Fibroblast of pulmonary artery (primary cell): Measurements from ENCODE around the gene ISX.

Experiments
- DNase-seq: peaks from one replicate; pipeline ENCODE4 v3.0.0-alpha.2; 2010; ENCODE audit warnings: low read depth
- H3K4me3 ChIP-seq: replicated peaks from 2 replicates; pipeline ENCODE4 v1.5.1; 2011; ENCODE audit warnings: low read depth, mild to moderate bottlenecking, control low read depth, low read length, moderate library complexity
- CTCF ChIP-seq: IDR thresholded peaks from 2 replicates; pipeline ENCODE4 v1.5.1; 2011; ENCODE audit warnings: mild to moderate bottlenecking, control low read depth, low read length, inconsistent platforms; ENCODE audit errors: missing control alignments

The ISX gene

GRCh38 chr22:35065183-35065582 lies 775 bp upstream of the ISX start:
- TF ChIP-seq CTCF = no peak
- no peak overlapping the region for H3K4me3 ChIP-seq
- no peak for DNase-seq

GRCh38 chr22:35066768-35067167 lies 810 bp downstream of the ISX start:
- no peak for TF ChIP-seq CTCF
- no peak for DNase-seq
- no peak overlapping the region for H3K4me3 ChIP-seq

GRCh38 chr22:35069541-35069940 lies 3.6 kb downstream of the ISX start:
- TF ChIP-seq CTCF = no peak
- no peak overlapping the region for H3K4me3 ChIP-seq
- no peak for DNase-seq

DNA sequence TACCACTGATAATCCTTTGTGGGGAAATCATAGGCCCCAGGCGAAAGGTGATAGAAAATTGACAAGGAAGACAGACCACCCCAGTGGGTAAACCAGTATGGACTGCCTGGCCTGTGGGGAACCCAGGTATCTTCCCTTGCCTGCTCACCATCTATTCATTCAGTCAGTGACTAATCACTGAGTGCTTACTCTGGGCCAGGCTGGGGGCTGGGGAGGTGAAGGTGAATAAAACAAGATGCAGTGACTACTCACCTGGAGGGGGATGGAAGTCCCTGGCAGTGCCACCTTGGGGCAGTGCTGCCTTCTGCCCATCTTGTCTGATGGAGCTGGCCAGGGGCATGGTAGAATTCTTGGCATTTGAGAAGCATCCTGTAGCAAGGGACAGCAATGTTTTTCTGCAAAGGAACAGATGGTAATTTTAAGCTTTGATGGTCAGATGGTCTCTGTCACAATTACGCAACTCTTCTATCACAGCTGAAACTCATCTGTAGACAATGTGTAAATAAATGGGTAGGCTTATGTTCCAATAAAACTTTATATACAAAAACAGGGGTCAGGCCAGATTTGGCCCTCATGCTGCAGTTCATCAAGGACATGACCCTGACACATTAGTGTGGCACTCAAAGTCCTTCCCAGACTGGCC lies 4.6 kb downstream of the ISX start:
- H3K4me3 ChIP-seq = no peak overlapping the region
- no peak for TF ChIP-seq CTCF
- DNase-seq = no peak

GRCh38 chr22:35071784-35072183 lies 5.8 kb downstream of the ISX start:
- H3K4me3 ChIP-seq = no peak overlapping the region
- DNase-seq = no peak
- TF ChIP-seq CTCF = no peak

- H3K4me3 ChIP-seq = no peak overlapping the region
- peak; percentile 1 for DNase-seq
- TF ChIP-seq CTCF = no peak
Measured at GRCh38 chr22:35072925-35073324, 7.0 kb downstream of the ISX start.

GRCh38 chr22:35074583-35074982 lies 8.6 kb downstream of the ISX start:
- no peak for DNase-seq

More at GRCh38 chr22:35074583-35074982, 8.6 kb downstream of the ISX start:
- H3K4me3 ChIP-seq = no peak overlapping the region
- TF ChIP-seq CTCF = no peak
